ENCODE results near the gene LCLAT1.

Gene LCLAT1

DNA sequence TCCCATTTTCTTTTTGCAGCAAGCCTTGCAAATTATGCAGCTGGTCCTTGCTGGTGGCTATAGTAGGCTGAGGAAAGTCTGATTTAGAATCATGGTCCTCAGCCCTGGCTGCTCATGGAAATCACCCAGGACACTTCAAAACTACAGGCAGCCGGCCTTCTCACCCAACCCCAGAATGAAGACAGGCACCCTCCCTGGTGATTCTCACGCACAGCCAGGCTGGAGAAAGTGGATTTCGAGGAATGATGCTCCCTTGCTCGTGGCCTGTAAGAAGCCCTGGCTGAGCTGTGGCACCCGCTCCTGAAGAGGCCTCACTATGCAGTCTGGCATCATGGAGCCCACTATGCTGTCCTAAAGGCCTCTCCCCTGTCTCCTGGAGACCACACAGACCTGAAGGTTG lies 202.8 kb downstream of the LCLAT1 start:
- no peak for DNase-seq

GRCh38 chr2:30652271-30652915 lies 205.3 kb downstream of the LCLAT1 start:
- no peak for DNase-seq

GRCh38 chr2:30653847-30654246 lies 206.8 kb downstream of the LCLAT1 start:
- no peak for DNase-seq

DNA sequence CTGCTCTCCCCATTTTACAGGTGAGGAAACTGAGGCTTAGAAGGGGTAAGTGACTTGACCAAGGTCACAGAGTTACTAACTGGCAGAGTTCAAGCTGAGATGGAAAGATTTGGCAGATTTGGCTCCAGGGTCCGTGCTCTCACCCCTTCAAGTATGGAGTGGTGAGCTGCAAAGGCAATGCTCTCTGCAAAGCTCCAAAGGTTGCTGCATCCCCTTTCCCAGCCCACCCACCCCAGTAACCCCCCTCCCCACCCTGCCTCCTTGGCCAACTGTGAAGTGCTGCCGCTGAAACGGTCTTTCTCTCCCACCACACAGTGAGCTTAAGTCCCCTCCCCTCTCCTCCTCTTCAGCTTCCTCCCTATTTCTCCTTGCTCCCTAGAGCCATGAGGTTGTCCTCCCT lies 207.4 kb downstream of the LCLAT1 start:
- no peak for DNase-seq

DNA sequence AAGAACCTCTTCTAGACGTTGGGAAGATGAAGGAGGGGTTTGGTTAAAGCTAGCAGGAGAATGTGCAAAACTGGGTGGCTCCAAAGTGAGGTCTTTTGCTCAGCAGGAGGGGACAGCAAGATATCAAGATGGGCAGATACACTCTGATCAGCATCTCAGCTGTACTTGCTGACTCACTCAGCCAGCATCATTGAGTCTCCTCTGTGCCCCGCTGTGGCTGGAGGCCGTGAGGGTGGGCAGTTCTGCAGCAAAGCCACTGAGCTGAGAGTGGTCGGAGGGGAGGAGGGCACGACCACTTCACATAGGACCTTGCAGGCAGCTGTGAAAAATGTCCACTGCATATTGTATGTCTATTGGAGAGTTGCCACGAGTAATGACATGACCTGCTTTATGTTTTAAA lies 208.2 kb downstream of the LCLAT1 start:
- DNase-seq: no peak

- no peak for DNase-seq
Measured at GRCh38 chr2:30655660-30656059, 208.6 kb downstream of the LCLAT1 start.

GRCh38 chr2:30656079-30656478 lies 209.0 kb downstream of the LCLAT1 start:
- DNase-seq: peak; percentile 58

DNA sequence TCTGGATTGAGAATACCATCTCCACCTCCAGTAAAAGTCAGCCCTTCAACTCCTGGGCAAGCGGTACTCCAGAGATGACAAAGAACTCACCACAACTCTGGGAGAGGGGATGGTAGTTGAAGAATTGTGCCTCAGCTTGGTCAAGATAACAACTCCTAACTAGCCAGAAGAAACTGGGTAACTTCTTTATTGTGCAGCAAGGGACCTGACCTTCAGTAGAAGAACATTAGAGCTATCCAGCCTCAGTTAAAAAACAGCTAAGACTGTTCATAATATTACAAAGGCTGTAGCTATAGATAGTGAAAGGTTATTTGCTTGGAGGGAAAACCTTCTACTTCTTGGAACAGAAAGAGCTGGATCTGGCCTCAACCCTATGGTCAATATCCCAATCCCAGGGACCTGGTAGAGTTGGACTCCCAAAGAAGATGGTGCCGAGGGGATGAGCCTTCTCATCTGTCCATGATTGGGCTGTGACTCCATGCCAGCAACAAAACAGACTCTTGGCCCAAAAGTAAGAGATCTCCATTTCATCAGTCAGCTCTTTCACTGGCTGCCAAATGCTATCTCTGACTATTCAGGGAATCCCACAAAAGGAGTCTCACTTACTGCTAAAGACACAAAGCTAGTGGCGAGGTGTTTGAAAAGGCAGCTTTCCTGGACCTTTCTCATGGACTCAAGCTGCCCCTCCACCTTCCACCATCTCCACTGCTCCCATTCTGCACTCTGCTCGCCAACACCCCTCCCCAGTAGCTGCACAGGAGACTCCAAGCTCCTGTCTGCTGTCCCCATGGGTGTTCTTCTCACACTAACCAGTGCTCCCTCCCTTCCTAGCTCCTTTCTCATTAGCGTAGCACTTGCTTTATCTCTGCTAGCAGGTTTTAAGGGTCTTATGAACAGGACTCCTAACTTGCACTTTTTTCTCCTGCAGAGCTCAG lies 214.4 kb downstream of the LCLAT1 start:
- peak; percentile 19 for DNase-seq

- peak; percentile 41 for DNase-seq
Measured at GRCh38 chr2:30662268-30663131, 215.5 kb downstream of the LCLAT1 start.

DNA sequence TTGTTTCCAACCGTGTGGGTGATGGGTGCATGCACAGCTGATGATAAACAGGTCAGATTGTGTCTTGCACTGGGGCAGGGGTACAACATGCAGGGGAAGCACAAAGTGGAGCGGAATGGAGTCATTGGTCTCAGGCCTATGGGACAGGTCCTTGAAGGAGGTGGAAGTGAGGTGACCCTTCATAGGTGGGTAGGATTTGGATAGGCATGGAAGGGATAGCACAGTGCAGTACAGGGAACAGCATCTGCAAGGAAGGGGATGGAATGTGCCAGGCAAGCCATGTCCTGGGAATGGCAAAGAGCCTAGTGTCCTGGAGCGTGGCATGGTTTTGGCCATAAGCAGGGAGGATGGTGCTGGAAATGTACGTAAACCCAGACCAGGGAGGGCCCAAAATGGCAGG lies 216.3 kb downstream of the LCLAT1 start:
- no peak for DNase-seq

DNA sequence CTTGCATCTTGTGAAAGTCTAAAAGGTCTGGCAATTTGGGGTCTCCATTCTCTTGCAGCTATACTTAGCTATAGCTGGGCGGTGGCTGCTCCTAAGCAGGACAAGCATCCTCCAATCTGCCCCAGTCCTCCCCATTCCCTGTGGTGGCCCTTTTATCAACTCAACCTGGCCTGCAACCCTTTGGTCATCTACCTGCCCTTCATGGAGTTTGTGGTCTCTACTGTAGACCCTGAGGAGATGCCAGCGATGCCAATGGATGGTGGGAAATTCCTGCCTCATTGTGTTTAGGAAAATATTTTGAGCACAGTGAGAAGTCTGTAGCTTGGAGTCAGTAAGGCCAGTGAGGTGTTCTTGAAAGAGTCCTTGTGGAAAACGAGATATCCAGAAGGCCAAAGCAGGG lies 216.8 kb downstream of the LCLAT1 start:
- no peak for DNase-seq

GRCh38 chr2:30664761-30665358 lies 217.8 kb downstream of the LCLAT1 start:
- DNase-seq: peak; percentile 97

DNA sequence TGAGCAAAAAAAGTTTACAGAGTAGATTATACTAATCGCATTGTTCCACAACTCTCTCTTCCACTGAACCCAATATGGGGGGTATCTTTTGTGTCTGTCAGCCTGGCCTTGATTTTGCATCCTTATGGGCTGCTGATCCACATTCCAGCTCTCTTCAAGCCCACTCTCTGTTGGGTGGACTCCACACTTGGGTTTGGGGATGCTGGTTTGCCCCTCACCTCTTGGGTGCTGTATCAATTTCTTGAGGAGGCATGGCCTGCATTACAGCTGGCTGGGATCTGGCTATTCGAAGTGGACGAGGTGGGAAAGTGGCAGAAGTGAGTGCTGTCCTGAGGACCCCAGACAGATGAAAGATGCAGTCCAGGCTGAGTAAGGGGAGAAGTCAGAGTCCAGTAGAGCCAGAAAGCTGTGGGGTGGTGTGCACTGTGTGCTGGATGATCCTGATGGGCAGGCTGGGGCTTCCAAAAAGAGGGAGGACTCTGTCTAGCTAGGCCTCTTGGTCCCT lies 218.8 kb downstream of the LCLAT1 start:
- DNase-seq: no peak

- DNase-seq: peak; percentile 100
Measured at GRCh38 chr2:30666266-30666874, 219.3 kb downstream of the LCLAT1 start.

DNA sequence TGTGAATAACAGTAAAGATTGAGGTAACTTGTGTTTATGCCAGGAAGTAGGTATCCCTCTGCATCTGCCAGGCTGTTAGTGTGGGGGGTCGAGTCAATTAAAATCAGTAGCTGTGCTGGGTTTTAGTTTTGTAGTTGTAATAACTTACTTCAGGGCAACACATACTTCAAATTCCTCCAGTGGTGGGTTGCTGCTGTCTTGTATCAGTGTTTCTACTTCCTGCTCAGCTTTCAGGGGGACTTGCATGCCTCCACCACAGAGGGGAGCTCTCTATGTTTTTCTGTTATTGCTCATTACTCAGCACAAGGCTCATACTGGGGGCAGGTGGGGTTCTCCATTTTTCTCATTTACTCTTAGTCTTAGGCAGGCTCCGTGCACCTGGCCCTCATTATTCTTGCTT lies 223.4 kb downstream of the LCLAT1 start:
- no peak for DNase-seq

- DNase-seq: no peak
Measured at GRCh38 chr2:30673127-30673526, 226.1 kb downstream of the LCLAT1 start.

- DNase-seq: peak; percentile 68
Measured at GRCh38 chr2:30675758-30676157, 228.7 kb downstream of the LCLAT1 start.

- DNase-seq: no peak
Measured at GRCh38 chr2:30677231-30677630, 230.2 kb downstream of the LCLAT1 start.

DNA sequence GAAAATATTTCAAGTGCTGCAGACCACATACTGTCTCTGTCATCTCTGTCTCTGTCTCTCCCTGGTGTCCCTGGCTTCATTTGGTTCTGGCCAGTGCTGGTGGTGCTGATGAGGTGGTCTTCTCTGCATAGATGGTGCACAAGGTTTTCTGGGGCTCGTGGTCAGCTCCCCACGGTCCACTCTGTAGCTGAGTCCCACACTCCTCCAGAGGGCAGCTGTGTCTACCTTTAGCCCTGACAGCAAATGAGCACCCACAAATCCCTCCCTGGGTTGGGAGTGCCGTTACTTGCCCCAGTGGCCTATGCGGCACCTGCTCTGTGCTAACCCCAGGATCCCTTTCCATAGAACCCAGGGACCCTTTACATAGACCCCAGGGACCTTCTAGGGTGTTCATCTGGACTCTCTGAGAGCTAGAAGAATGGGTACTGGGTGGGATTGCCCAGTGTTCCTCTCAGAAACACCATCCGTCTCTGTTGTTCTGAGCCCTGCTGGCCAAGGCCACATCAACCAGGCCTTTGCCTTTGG lies 230.9 kb downstream of the LCLAT1 start:
- DNase-seq: no peak

DNA sequence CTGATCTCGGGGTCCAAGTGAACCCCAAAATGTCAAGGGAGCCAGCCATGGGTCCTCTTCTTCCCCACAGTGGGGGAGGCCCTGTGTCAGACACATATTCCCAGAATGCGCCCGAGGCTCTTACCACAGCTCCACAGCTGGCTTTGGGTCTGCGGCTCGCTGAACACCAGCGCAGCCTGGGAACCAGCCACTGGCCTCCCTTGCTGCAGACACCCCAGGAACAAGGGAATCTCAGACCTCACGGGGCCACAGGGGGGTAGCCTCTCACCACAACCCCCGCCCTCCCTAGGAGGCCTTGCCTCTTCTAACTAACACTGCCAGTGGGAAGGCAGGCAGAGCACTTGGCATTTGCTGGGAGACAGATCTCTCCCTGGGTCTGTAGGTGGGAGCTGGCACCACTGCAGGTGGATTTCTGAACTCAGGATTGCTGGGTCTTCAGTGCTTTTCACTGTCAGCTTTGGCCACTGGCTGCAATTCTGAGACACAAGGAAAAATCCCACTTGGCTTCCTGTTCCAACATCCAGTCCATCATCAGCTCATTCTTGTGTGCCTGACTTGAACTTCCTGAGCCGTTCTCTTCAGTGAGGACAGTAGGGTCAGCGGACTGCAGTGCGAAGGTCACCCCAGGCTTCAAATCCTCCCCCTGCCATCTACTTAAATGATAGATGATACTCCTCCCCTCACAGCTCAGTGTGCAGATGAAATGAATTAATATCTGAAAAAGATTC lies 231.5 kb downstream of the LCLAT1 start:
- DNase-seq: no peak

DNA sequence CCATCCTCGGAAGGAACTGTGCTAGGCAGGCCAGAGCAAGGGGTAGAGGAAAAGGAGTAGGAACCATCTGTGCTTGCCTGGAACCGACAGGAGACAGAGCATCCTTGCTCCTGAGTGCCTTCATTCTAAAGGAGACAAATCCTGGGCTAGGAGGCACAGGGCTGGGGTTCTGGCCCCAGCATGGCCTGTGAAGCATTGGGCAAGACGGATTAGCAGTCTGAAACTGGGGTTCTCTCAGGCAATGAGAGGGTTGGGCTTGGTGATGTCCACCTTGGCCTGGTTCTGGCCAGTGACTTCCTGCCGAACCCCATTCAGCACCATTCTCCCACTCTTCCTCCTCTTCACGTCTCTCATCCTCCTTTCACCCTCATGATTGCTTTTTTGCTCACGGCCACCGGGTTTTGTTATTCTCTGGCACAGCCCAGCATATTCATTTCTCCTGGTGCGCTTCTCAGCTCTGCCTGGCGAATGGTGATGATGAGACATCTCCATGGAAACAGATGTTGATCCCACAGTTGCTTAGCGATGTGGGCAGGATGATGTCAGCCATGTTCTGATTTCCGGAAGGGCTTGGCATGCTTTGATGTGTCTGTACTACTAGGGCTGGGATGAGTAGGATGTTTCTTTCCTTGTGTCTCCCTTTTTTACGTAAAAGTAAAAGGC lies 232.5 kb downstream of the LCLAT1 start:
- peak; percentile 55 for DNase-seq

Measured in HCEC 1CT (cell line).